OCI-LY1 (cell line): ENCODE data around the gene SSNA1.

Source experiments
- EZH2 ChIP-seq: fragments of 200-600 bp; sonication (generic), shearing (Covaris generic); IDR thresholded peaks from 2 replicates; pipeline ENCODE4 v1.8.0; 2017; ENCODE audit warnings: borderline replicate concordance, mixed run types, mild to moderate bottlenecking, antibody characterized with exemption, low read length, moderate library complexity, mixed read lengths
- TF ChIP-seq, protein P1 (sequence below): fragments of 200-600 bp; sonication (generic), shearing (Covaris generic); IDR thresholded peaks from 2 replicates; pipeline ENCODE4 v1.5.1; 2017; ENCODE audit warnings: mild to moderate bottlenecking, antibody characterized with exemption, low read length, moderate library complexity, mixed read lengths

- TF ChIP-seq EZH2: no peak
- TF ChIP-seq, protein P1, sequence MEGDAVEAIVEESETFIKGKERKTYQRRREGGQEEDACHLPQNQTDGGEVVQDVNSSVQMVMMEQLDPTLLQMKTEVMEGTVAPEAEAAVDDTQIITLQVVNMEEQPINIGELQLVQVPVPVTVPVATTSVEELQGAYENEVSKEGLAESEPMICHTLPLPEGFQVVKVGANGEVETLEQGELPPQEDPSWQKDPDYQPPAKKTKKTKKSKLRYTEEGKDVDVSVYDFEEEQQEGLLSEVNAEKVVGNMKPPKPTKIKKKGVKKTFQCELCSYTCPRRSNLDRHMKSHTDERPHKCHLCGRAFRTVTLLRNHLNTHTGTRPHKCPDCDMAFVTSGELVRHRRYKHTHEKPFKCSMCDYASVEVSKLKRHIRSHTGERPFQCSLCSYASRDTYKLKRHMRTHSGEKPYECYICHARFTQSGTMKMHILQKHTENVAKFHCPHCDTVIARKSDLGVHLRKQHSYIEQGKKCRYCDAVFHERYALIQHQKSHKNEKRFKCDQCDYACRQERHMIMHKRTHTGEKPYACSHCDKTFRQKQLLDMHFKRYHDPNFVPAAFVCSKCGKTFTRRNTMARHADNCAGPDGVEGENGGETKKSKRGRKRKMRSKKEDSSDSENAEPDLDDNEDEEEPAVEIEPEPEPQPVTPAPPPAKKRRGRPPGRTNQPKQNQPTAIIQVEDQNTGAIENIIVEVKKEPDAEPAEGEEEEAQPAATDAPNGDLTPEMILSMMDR: no peak
Observed at GRCh38 chr9:137211532-137211931, 23.1 kb downstream of the SSNA1 start.
